ENCODE data around the gene CRYBA2.

CRYBA2 gene, protein sequence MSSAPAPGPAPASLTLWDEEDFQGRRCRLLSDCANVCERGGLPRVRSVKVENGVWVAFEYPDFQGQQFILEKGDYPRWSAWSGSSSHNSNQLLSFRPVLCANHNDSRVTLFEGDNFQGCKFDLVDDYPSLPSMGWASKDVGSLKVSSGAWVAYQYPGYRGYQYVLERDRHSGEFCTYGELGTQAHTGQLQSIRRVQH

DNA sequence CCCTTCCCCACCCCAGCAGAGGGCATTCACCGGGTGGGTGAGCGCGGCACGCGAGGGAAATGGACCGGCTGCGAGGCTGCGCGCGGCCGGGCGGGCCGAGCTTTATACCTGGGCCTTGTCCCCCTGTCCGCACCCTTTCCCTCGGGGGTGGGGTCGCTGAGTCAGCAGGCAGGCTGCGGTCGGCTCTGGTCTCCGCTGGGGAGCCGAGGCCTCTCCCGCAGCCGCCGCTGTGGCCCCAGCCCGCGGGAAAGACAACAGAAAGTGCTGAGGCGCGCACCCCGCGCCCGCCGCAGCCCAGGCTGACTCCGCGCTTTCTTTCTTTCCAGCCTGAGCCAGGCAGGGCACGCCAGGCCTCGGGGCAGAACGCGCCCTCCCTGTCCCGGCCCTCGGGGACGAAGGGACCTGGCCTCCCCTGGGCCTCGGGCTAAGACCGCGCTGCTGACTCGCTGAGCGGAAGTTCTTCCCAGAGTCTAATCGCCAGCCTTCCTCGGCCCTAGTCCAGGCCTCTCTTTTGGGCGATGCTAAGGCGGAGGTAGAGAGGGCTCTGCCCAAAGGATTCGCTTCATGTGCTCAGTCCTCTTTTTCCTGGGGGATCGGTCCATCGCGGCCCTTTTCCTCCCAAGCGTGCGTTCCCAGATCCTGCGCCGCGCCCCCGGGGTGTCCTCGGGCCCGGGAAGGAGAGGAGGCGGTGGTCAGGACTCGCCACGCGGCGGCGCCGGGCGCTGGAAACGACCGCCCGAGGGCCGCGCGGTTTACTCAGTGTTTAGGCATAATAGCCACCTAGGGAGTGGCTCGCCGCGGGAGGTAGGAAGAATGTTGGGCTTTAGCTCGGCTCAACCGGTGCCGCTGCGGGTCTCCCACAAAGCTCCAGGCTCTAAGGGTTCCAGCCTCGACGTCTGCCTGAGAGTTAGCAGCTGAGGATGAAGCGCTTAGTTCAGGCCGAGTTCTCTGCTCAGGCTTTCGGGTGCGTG lies at the start of gene CRYBA2:
Gene CRYBA2 (minus strand): TSS at position 78 of the 971 bp plus-strand sequence. CDS start 246 bp downstream, outside the sequence.
- no peak for FAIRE-seq

DNA sequence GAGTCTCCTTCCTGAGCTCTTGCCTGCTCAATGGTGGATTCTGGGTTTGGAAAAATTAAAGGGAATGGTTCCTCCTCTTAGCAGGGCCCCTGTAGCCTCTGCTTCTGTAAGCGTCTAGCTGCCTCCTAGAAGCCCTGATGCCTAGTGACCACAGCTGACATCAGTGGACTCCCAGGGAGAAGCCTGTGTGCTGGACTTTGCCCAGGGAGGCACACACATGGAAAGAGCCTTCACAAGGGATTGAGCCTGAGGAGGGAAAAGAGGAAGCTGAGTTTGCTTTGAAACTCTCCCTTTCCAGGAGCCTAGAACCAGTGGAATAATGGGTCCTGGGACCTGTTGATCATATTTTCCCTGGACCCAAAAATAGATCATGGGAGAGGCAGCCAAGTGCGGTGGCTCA lies 49.5 kb upstream of the CRYBA2 start:
- no peak for FAIRE-seq

DNA sequence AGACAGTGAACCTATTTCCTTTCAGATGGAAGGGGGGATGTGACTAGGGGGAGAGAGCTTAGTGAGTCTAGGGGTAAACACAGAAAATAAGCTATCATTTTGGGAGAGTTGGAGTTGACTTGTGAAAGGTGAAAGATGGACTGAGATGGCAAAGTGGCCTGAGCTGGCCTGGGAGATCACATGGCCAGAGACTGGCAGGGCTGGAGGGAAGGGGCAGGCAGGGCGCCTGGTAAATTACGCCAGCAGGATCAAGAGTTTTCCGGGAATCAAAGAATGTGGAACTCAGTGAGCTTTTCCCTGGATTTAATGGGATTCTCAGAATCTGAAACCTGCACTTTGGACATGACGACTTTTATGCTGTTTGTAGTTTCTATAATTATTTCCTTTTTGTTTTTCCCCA lies 48.9 kb upstream of the CRYBA2 start:
- FAIRE-seq: no peak

DNA sequence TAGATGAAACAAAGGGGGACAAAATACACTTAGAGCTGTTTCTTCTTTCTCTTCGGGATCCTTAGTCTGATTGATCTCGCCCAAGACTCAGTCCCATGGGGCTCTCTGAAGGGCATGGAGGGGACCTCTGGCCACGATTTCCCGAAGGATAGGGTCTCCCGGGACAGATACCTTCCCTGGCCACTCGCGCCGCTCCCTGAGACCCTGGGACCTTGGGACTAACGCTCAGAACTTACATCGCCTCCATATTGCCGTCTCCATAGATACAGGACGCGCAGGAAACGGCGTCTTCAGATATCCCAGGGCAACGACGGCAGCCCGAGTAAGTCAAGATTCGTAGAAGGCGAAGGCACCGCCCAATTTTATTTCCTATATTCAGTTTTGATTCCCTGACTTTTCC lies 48.0 kb upstream of the CRYBA2 start, which contains the start of gene CFAP65:
Gene CFAP65 (minus strand): TSS at position 265 of the 400 bp plus-strand sequence. CDS start 2,468 bp downstream, outside the sequence.
- FAIRE-seq: no peak

DNA sequence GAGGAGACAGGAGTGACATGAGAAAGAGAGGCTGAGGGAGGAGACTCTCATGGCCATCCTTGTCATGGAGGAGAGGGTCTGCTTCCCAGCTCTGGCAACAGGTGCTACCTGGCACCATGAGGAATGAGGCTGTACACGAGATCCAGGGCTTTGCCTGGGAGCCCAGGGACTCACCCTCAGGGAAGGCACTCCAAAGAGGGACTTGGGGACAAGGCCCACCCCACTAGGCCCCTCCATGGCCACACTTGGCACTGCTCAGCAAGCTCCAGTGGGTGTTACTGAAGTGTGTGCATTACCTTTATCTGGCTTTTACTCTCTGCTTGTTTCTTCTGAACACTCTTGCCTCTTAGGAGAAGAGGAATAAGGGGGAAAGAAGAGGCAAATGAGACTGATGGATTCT lies 45.4 kb upstream of the CRYBA2 start:
- FAIRE-seq: no peak

DNA sequence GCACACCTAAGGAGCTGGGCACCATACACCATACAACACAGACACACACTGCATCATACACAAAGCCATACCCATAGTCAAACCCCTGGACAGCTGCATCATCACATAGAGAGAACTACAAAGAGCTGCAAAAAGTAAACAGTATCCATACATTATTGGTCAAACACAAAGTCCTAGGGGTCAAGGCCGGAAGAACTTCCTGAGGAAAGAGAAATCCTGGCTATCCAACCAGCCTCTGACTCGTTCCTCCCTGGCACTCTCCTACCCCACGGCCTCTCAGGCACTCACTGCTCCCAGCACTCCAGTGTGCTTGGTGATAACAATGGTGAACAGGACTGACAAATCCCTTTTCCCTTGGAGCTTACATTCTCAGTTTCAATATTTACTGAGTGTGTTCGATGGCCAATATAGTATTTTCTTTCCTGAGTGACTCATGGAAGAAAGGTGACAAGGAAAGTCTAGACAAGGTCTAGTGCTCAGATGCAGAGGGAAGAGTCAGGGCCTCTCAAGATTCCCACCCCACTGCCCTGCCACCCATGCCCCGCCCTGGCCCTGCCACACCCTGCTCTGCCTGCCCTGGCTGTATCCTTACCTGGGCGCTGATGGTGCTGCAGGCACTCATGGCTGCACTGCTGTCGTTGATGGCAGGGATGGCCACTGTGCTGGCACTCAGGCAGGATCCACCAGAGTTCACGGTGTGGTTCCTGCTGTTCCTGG lies 44.7 kb upstream of the CRYBA2 start:
- FAIRE-seq: no peak

DNA sequence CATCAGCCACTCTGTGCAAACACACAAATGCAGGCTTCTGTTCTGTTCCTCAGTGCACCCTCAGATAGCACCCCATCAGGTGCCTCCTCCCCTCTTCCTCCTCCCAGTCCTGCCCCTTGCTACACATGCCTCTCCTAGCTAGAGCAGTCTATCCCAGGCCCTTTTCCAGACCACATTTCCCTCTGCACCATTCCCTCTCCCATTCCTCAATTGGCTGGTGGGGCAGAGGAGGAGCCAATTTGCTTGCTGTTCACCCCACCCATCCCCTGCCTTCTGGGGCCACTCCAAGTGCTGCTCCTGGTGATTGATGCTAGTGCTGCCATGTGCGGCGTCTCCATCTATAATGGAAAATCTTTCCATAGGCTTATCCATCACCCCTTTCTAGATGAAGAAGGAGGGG lies 42.7 kb upstream of the CRYBA2 start:
- no peak for FAIRE-seq

DNA sequence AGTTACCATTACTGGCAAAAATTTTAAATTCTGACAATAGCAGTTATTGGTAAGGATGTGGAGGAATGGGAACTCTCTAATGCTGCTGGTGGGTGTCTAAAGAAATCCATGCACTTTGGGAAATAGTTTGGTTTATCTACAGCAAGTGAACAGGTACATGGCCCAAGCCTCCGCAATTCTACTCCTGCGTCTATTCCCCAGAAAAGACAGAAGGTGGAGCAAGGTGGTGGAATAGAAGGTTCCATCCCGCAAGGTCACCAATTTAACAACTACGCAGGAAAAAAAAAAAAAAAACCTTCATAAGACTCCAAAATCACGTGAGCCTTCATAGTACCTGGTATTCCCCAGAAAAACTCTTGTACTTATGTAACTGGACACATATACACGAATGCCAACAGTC lies 41.6 kb upstream of the CRYBA2 start:
- no peak for FAIRE-seq

DNA sequence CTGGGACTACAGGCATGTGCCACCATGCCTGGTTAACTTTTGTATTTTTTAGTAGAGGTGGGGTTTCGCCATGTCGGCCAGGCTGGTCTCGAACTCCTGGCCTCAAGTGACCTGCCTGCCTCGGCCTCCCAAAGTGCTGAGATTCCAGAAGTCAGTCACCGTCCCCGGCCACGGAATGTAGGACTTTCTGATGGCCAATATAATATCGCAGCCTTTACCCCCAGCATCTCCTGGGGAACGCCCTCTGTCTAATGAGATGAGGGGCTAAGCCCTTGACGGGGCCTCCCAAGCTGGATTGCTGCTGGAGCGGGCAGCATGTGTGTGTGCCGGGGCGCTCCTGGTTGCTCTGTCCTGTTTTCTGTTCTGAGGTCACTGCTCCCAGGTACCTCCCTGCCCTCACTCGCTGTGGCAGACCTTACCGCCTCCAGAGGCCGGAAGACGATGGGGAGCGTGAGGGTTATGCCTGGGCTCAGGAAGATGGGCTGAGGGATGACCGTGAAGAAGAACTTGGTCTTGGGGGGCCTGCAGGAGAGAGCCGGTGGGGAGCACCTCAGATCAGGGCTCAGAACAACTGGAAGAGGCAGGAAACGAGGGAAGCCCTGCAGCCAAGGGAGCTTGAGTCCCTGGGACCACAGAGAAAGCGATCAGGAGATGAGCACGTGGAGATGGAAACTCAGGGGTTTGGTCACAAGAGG lies 39.0 kb upstream of the CRYBA2 start:
- no peak for FAIRE-seq

DNA sequence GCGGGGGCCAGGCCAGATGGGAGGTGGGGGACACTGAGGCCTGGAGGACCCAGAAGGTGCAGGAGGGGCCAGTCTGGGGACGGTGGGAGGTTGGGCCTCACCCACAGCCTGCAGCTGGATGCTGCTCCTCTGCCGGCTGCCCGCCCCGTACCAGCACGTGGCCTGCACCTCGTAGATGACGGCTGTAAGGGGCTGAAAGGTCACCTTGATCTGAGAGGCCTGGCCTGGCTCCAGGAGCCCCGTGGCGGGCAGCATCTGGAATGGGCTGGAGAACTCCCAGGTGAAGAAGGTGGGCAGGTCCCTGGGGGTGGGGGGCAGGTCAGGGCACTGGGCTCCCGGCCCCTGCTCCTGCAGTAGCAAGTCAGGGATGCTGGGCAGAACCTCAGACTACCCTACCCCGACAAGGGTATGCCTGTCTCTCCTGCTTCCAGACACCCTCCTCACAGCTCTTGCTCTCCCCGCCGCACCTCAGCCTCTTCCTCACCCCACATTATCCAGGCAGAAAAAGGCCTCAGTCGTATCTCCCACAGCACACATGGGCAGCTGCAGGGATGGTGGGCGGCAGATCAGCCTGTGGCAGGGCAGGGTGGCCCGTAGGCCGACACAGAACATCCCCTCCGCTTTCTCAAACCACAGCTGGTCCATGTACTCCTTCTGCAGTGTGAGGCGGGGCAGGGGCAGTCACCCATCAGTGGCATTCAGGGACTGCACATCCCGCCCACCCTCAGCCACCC lies 38.0 kb upstream of the CRYBA2 start:
- FAIRE-seq: no peak

DNA sequence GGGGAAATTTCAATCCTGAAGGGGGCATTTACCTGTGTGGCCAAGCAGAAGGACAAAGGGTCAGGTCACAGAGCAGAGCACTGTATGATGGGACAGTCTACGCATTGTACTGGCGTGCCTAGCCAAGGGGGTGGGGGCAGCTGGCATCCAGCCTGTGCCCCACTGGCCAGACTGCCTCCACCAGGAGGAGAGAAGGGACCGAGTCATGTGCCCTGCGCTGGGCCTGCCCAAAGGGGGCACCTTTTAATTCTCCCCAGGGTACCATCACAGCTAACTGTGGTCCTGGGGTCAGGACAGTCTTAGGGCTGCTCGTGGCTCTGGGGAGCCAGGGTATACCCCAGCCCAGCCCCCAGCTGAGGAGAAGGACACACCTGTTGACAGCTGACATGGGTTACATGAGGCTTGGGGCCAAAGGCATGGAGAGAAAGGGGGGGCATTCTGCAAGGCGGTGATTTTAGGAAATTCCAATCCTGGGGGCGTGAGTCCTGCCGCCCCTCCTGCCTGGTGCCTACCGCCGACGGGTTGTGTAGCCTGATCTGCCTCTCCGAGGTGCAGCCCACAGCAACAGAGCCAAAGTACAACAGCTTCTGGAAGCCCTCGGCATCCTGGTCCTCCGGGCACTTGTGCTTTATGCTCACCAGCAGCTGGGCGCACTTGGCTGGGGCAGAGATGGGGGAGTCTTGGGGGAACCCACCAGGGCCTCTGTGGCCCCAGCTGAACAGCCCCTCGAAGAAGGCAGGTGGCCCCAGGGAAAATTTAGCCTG lies 37.1 kb upstream of the CRYBA2 start:
- FAIRE-seq: no peak

DNA sequence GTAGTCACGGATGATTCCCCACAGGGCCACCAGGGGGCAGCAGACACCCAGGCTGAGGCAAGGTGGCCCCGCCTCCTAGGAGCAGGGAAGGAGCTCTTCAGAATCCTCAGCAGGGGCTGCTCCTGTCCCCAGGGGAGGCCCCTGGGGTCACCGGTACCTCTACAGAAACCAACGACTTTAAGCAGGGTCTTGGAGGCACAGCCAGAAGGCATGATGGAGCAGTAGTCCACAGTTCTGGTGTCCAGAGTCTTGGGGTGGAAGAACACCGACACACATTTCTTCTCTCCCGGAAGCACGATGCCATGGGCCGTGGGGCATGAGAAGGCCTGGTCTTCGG lies 36.6 kb upstream of the CRYBA2 start:
- no peak for FAIRE-seq

DNA sequence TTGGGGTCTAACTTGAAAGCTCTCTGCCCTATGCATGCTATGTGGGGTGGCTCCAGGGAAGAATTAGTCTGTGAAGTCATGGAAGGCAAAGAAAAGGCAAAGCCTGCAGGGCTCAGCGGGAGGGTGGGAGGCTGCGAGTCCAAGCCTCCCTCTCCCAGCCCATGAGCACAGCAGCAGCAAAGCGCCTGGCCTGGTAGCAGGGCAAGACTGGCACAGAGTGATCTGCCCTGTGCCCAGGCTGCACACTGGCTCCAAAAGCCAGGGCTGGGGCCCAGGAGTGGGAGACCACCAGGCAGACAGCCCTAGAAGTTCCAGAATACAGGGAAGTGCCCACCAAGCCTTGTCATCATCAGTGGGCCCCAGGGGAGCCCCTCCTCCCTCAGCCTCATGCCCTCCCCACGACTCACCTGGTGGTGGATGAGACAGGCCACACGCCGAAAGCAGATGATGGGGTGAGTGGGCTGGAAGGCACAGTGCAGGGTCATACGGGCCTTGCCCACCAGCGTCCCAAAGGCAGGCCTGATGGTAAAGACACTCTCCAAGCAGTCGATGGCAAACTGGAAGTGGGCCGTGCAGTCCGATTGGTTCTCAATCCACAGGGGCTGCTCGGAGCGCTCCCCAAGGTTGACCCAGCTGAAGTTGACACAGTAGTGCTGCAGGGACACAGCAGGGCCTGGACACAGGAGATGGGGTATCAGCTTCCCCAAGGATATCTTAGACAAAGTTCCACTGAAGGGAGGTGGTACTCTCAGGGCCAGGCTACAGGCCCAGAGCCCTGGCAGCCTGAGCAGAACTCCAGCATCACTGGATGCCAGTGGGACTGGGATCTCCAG lies 36.0 kb upstream of the CRYBA2 start:
- no peak for FAIRE-seq

DNA sequence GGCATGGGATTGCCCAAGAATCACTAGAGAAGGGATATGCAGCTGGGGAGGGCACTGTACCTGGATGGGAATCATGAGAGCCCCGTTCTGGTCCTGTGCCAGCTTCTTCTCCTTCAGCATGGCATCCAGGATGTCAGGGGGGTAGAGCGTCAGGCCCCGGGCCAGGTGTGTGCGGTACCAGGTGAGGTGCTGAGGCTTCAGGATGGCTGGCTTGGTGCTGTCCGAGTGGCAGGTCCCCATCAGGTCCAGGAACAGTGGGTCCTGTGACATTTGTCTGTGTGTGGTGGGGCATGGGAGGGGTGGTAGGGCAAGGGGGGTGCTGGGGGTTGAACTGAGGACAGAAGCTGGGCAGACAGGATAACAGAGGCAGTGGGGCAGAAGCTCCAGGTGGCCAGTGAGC lies 34.9 kb upstream of the CRYBA2 start:
- no peak for FAIRE-seq

DNA sequence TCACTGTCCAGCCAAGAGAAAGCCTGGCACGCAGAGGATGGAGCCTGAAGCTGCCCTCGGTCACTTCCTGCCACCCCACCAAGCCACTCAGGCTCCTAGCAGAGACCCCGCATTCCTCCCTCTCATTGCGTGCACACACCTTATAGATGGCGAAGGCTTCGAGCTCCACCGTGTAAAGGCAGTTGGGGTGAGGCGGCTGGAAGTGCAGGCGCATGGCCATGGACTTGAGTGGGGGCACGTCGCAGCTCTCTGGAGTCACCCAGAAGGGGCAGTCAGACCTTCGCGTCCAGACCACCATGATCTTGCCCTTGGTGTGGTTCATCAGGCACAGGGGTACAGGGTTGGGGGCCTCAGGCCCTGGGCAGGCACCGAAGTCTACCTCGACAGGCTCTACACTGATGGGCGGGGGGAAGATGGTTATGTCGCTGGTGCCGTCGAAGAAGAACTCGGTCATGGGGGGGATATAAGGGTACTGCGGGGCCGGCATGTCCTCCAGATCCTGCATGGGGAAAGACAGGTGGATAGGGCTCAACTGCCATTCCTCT lies 34.4 kb upstream of the CRYBA2 start:
- FAIRE-seq: no peak

DNA sequence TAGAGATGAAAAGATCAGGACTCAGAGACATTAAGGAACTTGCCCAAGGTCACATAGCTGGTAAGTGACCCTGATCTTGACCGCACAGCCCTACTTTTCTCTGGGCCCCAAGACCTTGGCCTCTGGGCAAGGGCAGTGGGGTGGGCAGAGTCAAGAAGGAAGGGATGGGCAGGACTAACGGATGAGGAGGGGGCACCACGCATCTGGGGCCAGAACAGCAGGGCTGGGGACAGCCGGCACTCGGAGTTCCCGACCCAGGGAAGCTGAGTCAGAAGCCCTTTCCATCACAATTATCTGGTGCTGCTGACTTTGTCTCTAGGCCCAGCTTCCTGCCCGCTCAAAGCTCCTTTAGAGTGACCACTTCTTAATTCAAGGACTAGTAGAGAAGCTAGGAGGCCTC lies 33.7 kb upstream of the CRYBA2 start:
- no peak for FAIRE-seq

DNA sequence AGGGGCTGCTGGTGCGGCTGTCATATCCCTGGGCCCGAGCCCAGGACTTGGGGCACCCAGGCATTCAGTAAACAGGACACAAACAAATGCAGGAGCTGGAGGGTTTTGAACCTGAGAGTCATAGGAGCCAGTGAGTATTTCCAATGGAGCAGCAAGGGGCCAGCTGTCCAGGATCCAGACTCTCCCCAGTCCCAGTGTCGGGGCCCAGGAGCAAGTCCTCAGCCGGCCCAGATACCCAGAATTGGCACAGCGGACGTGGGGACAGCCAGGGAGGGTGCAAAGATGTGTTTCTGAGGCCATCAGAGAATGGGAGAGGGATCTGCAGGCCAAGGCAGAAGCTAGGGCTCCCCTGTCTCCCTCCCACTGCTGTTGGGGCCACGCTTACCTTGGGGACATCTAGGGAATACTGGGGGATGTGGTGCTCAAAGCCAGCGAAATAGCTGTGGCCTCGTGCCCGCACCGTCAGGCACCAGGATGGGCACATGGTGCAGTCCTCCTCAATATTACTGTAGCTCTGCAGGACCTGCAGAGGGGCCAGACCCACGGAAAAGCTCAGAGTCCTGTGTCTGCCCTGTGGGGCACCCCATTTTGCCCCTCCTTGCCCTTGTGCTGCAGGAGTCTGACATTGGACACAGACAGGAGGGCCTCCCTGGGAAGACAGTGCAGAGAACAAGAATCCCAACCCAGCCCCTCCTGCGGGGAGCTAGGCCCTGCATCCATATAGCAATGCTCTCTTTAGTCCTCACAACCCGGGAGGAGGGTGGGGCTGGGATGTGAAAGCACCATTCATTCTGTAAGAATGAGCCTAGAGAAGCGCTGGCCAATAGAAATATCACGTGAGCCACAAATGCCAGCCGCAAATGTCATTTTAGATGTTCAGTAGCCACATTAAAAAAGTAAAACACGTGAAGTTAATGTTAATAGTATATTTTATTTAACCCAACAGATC lies 32.7 kb upstream of the CRYBA2 start:
- no peak for FAIRE-seq

DNA sequence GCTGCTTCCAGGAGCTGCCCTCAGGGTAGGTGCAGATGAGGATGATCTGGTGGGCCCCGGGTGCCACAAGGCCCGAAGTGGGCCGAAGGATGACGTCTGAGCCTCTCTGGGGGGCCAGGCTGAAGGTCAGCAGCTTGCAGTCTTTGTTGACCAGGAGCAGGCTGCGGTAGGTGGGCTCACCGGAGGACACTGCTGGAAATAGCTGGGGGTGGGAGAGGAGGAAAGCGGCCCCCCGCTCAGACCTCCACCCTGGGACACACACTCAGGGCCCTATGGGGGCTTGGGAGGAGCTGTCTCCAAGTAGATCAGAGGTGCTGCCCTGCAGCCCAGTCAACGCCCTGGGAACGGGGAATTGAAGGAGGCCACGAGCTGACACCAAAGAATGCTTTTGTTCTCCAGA lies 30.8 kb upstream of the CRYBA2 start:
- FAIRE-seq: no peak

DNA sequence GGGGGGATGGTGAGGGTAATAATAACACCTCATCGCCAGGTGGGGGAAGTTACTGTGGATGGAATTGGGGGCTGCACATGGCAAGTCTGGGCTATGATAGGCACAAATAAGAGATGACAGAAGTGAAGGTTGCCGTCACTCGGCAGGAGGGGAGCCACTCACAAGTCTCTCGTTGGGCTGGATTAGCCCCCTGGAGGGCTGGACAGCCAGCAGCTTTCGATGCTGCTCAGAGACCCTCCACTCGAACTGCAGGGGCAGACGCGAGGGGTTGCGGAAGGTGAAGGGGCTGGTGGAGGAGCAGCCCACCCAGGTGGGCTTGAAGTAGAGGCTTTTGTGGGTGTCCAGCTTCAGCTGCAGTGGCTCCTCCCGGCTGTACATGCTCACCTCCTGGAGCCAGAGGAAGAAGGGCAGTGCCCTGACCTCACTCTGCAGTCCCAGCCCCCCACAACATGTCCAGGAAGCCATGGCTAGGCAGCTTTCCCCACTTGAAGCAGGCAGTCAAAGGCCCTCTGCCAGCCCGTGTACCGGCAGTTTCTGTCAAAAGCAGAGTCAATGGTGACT lies 29.9 kb upstream of the CRYBA2 start:
- no peak for FAIRE-seq
